HG02571 (cell line): ENCODE results near the gene CTBP1.

Source experiments
- ATAC-seq: cut with Tn5 transposase; IDR thresholded peaks from one replicate; pipeline ENCODE4 v1.9.1; 2021; ENCODE audit warnings: mild to moderate bottlenecking, moderate library complexity; ENCODE audit not compliant: unreplicated experiment

CTBP1 gene

DNA sequence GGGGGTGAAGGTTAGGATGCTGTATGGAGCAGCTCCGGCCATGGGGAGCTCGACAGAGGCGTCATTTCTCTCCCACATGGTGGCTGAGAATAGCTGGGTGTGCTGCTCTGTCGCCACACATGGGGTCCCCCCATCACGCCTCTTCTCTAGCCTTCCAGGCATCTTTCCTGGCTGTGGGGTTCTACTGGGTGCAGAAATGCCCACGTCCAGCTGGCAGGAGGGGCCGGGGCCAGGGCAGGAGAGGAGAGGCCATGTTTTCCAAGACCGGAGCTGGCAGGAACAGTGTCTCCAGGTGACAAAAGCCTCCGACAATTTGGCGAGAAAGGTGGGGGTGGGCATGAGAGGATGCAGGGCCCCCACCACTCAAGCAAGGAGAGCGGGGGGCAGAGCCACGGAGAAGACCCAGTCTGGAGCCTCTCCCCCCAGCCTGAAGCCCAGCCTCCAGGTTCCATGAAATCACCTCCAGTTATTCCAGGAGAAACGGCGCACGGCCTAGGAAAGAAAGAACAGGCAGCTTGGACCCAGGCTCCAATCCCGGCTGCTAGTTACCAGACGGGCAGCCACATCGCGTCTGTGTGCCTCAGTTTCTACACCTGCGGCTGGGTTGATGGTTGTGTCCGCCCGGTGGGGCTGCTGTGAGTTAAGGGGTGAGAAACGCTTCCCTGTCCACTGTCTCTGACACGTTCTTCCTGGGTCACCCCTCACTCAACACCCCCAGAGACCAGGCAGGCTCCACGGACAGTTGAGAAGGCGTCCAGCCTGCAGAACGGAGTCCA is 49.2 kb downstream of the CTBP1 start:
- no peak for ATAC-seq

GRCh38 chr4:1198098-1198844 is 50.7 kb downstream of the CTBP1 start:
- ATAC-seq = no peak

DNA sequence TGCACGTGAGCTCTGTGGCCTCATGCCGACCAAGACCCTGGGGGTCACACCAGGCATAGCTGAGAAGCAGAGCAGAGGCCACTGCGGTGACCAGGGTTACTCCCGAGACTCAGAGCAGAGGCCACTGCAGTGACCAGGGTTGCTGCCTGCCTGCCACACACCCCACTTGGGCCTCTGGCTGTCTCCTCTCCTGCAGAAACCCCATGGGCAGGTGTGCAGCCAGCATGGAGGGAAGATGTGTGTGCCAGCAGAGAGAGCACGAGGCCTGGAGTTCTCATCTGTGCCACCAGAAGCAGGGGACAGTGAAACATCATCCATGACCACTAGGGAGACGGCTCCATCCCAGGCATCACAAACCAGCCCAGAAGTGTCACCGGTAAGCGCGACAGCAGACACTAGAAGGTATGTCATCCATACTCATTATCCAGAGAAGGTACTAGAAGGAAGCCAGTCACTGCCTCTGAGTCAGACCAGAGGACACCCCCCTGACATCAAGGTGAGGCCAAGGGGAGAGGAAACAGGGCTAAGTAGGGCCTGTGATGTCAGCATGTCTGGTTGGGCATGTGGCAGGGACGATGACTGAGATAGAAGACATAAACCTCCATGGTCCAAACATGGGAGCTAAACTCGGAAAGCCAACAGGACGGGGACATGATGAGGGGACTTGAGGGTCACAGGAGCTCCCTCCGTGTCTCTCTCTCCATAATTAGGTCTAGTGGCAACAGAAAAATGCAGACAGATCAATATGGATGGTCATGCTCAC is 52.3 kb downstream of the CTBP1 start:
- ATAC-seq = no peak

DNA sequence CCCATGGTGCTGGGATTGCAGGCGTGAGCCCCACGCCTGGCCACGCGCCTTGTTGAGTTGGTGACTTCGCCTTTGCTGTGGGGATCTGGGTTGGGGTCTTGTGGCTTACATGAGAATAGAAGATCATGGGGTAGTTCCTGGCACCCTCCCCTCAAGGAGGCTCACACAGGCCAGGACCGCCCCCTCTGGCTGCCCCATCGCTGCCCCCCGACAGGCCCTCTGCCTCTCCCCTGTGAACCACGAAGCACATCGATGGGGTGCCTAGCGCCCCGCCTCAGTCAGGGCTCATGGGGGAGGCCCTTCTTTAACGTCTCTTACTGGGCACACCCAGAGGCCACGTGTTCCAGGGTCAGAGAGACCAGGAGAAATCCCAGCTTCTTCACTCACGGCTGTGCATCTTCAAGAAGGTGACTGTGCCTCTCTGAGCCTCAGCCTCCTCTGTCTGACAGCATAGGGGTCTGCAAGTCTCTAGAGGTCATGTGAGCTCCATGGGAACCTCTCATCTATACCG is 53.0 kb downstream of the CTBP1 start:
- no peak for ATAC-seq

DNA sequence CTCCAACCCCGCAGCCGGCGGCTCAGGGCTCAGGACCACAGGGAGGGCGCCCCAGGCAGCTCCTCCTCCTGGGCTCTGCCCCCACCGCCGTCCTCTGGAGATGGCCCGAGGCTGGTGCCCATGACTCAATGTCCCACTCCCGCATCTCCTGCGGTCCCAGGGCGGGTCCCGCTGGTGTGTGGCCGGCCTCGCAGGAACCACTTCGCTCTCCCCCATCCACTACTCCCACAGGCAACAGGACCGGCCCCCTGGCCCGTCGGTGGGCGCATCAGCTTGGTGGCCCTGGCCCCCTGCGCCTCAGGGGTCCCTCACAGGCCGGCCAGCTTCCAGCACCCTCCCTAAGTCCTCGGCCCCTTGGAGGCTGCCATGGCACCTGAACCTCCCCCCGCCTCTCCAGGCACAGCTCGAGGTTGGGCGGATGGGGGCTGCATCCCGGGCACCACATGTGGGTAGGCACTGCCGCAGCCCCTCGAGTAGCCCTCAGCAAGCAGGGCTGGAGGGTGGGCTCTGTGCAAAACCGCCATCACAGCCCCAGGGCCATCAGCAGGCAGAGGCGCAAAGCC is 53.7 kb downstream of the CTBP1 start:
- ATAC-seq = no peak

GRCh38 chr4:1194010-1194900 is 54.7 kb downstream of the CTBP1 start:
- ATAC-seq = no peak

DNA sequence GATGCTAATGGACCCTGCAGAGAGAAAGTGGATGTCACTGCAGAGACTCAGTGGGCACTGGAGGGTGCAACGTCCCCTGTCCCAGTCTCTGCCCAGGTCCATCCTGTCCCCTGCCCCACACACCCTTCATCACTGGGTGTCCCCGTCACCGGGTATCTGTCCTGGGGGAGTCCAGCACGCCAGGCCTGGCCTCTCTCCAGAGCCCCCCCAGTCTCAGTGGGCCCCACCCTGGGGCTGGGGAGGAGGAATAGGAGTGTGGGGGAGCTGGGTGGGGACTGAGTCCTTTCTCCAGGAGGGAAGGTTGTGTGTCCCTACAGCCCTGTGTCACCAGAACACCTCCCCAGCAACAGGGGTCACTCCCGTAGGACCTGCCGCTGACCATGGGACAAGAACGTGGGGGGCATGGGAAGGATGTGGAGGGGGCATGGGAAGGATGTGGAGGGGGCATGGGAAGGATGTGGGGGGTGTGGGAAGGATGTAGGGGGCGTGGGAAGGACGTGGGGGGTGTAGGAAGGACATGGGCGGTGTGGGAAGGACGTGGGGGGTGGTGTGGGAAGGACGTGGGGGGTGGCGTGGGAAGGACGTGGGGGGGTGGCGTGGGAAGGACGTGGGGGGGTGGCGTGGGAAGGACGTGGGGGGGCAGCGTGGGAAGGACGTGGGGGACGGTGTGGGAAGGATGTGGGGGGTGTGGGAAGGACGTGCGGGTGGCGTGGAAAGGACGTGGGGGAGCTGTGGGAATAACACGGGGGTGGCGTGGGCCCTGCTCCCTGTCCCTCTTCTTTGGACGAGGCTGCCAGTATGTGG is 55.5 kb downstream of the CTBP1 start:
- ATAC-seq = no peak

DNA sequence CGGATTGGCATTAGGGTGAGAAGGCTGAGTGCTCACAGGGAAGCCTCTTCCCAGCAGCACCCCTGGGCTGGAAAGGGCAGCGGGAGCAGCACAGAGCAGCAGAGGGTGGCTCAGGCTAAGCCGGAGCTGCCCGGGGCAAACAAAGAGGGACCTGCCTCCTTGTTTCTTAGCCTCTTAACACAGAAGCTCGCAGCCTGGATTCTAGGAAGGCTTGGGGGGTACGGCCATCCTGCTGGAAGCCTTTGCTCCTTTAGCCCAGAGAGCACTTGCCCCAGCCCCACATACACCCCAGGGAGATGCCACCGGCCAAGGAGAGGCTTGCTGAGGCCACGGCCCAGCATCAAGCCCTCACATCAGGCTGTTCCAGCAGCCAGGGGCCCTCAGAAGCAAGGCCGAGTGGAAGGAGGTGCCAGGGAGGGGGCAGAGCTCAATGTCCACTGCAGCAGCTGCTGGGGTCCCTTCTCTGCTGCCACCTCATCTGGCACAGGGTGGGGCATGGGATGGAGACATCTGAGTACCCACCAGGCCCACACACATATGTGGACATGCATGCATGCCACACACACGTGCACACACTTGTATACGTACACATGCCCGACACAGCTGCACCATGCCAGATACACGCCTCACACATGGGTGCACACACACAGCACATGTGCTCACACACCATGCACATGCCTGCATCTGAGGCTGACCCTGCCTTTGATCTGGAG is 56.3 kb downstream of the CTBP1 start:
- ATAC-seq = no peak

DNA sequence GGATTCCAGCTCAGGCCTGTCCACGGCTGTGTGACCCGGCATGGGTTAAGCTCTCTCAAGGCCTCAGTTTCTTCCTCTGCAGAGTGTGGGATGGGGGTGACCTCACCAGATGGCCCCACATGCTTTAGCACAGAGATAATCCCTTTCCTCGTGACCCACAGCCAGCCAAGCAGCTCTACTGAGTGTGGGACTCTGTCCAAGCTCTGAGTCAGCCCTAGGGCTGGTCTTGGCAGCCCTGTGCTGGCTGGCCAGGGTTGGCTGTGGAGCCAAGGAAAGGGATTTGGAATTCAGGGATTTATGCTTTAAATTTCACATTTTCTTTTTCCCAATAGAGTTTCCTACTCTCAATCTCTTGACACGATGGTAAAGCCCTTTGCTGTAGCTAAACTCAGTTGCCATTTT is 56.8 kb downstream of the CTBP1 start:
- no peak for ATAC-seq

GRCh38 chr4:1191621-1192020 is 57.3 kb downstream of the CTBP1 start:
- ATAC-seq = no peak

DNA sequence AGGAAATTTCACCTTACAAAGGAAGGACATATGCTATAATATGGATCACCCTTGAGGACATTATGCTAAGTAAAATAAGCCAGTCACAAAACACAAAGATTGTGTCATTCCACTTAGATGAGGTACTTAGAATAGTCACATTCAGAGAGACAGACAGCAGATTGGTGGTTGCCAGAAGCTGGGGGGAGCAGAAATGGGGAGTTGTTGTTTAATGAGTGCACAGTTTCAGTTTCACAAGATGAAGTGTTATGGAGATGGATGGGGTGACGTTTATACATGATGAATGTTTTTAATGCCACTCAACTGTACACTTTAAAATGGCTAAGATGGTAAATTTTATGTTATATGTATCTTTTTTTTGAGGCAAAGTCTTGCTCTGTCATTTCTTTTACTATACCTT is 61.7 kb downstream of the CTBP1 start:
- no peak for ATAC-seq

DNA sequence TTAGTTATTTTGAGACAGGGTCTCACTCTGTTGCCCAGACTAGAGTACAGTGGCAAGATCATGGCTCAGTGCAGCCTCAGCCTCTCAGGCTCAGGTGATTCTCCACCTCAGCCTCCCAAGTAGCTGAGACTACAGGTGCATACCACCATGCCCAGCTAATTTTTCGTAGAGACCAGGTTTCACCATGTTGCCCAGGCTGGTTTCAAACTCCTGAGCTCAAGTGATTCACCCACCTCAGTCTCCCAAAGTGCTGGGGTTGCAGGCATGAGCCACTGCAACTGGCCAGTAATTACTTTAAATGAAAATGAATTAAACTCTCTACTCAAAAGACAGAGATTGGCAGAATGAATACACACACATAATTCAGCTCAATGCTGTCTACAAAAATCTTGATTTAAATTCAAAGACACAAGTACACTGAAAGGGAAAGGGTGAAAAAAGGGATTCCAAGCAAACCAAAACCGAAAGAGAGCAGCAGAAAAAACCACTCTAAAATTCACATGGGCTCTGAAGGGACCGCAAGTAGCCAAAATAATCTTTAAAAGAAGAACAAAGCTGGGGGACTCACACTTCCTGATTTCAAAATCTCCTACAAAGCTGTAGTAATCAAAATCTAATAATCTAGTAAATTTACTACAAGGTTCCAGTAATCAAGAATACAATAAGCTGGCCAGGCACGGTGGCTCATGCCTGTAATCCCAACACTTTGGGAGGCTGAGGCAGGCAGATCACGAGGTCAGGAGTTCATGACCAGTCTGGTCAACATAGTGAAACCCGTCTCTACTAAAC is 64.8 kb downstream of the CTBP1 start:
- ATAC-seq = no peak

- no peak for ATAC-seq
These were observed 66.6 kb downstream of the CTBP1 start for GRCh38 chr4:1182313-1182712.

DNA sequence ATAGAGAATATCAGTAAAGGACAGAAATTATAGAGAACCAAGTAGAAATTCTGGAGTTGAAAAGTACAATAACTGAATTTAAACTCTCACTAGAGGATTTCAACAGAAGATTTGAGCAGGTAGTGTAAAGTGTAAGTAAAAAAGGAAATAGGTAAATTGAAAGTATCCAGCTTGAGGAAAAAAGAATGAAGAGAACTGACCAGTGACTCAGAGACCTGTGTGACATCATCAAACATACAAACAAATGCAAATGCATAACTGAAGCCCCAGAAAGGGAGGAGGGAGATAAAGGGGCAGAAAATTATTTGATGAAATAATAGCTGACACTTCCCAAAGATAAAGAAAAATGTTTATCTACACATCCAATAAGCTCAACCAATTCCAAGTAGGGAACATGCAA is 68.3 kb downstream of the CTBP1 start:
- ATAC-seq = no peak

DNA sequence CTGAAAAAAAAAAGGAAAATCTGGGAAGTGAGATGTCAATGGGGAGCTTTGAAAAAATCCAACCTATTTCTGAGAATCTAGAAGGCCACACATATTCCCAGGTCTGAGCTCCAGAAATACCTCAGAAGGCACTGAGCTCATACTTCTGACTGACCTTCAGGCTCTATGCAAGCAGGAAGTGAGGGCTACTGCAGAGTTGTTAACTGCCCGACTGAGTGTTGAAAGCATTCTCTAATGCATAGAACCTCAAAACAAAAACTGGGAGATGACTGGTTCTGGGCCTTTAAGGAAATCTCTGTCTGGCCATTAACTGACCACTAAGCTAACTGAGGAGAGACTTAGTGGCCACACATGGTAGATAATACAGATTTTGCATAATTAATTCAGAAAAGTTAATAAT is 69.0 kb downstream of the CTBP1 start:
- no peak for ATAC-seq

GRCh38 chr4:1179089-1179441 is 69.9 kb downstream of the CTBP1 start:
- no peak for ATAC-seq

GRCh38 chr4:1178300-1179088 is 70.4 kb downstream of the CTBP1 start:
- no peak for ATAC-seq
